Right lobe of liver (tissue), 4 donors: ENCODE results near the gene BRD3OS.

Experiments
- POLR2A ChIP-seq: fragments of 450-650 bp; IDR thresholded peaks from one replicate; pipeline ENCODE4 v1.6.1; 2017; ENCODE audit warnings: antibody characterized with exemption, mild to moderate bottlenecking
- TF ChIP-seq, protein P1 (sequence below), 4 donors: fragments of 200-600 bp in 3 of 4; fragments of 450-650 bp in 1 of 4; IDR thresholded peaks; one replicate each; pipeline versions ENCODE4 v1.5.1 to v1.8.0; 2016 to 2022; ENCODE audit warnings: antibody characterized with exemption in 4 of 4, mild to moderate bottlenecking in 2 of 4
- donor health status: DM: no; HTN: no; CAD: no.
- donor health status: DM: no; HTN: no; CAD: no.
- donor health status: DM: no; HTN: yes; CAD: no.

GRCh38 chr9:134053941-134054761 is 28.9 kb downstream of the BRD3OS start:
- TF ChIP-seq, protein P1, sequence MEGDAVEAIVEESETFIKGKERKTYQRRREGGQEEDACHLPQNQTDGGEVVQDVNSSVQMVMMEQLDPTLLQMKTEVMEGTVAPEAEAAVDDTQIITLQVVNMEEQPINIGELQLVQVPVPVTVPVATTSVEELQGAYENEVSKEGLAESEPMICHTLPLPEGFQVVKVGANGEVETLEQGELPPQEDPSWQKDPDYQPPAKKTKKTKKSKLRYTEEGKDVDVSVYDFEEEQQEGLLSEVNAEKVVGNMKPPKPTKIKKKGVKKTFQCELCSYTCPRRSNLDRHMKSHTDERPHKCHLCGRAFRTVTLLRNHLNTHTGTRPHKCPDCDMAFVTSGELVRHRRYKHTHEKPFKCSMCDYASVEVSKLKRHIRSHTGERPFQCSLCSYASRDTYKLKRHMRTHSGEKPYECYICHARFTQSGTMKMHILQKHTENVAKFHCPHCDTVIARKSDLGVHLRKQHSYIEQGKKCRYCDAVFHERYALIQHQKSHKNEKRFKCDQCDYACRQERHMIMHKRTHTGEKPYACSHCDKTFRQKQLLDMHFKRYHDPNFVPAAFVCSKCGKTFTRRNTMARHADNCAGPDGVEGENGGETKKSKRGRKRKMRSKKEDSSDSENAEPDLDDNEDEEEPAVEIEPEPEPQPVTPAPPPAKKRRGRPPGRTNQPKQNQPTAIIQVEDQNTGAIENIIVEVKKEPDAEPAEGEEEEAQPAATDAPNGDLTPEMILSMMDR (IDR thresholded peaks at IDR 0.05): no peak
- TF ChIP-seq POLR2A: no peak
